ENCODE data around the gene RNU6-1.

Gene RNU6-1

GRCh38 chr15:67801142-67801541 is 38.7 kb downstream of the RNU6-1 start:
- DNase-seq (ENCODE audit: low read depth): no peak

GRCh38 chr15:67799801-67800205 is 40.0 kb downstream of the RNU6-1 start:
- DNase-seq (ENCODE audit: low read depth): no peak

- DNase-seq (ENCODE audit: low read depth): no peak
Observed at GRCh38 chr15:67796196-67797127, 43.4 kb downstream of the RNU6-1 start.

GRCh38 chr15:67794832-67795574 is 44.8 kb downstream of the RNU6-1 start:
- no peak for DNase-seq (ENCODE audit: low read depth)

GRCh38 chr15:67792250-67792942 is 47.4 kb downstream of the RNU6-1 start:
- DNase-seq (ENCODE audit: low read depth): no peak

GRCh38 chr15:67790610-67791319 is 49.1 kb downstream of the RNU6-1 start:
- DNase-seq (ENCODE audit: low read depth): no peak

All from stimulated activated CD4-positive, alpha-beta T cell treated with anti-CD3 and anti-CD28 coated beads, Interleukin-2, amount 100 ng/mL, for 4 hours (primary cell).